GM12892 (cell line): Measurements from ENCODE around the gene APC2.

Experiments used
- DNase-seq: peaks from one replicate; pipeline ENCODE4 v3.0.0; 2011; ENCODE audit not compliant: insufficient read length
- FAIRE-seq: peaks from 2 replicates; lab custom pipeline; 2011; peaks lifted over from hg19 to GRCh38; lab: Jason Lieb, UNC
- POLR2A ChIP-seq: IDR thresholded peaks from 2 replicates; pipeline ENCODE4 v1.6.1; 2011; ENCODE audit warnings: low read depth, low read length, control low read depth
- POLR2AphosphoS5 ChIP-seq: IDR thresholded peaks from 2 replicates; pipeline ENCODE4 v1.6.1; 2011; ENCODE audit warnings: low read depth, low read length, control low read depth
- TAF1 ChIP-seq: IDR thresholded peaks from 2 replicates; pipeline ENCODE4 v1.6.1; 2011; ENCODE audit warnings: low read depth, mild to moderate bottlenecking, control low read depth, low read length, borderline replicate concordance

APC2 gene

DNA sequence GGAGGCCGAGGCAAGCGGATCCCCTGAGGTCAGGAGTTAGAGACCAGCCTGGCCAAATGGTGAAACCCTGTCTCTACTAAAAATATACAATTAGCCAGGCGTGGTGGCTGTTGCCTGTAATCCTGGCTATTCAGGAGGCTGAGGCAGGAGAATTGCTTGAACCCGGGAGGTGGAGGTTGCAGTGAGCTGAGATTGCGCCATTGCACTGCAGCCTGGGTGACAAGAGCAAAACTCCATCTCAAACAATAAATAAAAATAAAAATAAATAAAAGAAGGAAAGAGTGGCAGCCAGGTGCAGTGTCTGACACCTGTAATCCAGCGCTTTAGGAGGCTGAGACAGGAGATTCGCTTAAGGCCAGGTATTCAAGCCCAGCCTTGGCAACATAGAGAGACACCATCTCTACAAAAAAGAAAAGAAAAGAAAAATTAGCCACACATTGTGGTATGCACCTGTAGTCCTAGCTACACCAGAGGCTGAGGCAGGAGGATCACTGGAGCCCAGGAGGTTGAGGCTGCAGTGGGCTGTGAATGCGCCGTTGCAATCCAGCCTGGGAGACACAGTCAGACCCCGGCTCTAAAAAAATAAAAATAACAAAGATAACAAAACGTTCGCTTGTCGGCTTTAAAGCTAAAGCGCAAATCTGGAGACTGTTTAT lies 52.6 kb downstream of the APC2 start:
- FAIRE-seq, result no peak
- DNase-seq, result no peak
- no peak for TF ChIP-seq TAF1
- no peak for TF ChIP-seq POLR2A
- TF ChIP-seq POLR2AphosphoS5, result no peak

DNA sequence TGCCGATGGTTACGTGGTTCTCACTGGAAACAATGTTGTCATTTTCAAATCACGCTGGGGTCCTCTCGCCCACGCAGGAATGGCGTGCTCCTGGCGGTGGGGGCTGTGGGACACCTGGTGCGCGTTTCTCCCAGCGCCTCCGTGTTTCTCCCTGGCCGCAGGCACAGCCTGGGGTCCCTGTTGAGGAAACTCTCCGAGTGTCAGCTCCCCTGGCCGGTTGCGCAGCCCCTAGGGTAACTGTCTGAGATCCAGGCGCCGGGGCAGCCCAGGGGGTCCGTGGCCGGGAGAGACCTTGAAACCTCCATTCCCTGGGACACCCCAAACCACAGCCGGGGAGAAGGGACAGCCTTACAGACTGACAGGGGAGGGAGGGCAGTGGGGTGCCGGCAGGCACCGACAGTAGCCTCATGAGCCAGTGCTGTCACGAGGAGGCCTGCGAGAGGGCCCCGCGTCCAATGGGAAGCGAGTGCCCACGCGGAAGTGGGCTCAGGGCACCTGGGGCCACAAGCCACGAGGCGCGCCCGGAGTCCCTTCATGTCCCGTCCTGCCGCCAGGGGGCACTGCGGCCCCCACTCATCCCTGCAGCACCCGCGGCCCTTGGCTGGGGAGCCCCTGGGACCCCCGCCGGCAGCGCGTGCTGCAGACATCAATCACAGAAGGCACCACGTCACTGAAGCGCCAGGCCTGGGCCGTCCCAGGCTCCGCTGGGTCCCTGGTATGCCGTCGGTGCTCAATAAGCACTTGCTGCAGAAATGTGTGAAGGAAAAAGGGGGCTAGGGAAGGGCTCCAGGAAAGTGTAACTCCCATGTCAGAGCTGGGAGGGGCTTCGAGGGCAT lies 53.4 kb downstream of the APC2 start:
- FAIRE-seq (peak; percentile 21), DNase-seq (peak; percentile 67)
- TF ChIP-seq POLR2A (no peak), TAF1 (no peak), POLR2AphosphoS5 (no peak)

DNA sequence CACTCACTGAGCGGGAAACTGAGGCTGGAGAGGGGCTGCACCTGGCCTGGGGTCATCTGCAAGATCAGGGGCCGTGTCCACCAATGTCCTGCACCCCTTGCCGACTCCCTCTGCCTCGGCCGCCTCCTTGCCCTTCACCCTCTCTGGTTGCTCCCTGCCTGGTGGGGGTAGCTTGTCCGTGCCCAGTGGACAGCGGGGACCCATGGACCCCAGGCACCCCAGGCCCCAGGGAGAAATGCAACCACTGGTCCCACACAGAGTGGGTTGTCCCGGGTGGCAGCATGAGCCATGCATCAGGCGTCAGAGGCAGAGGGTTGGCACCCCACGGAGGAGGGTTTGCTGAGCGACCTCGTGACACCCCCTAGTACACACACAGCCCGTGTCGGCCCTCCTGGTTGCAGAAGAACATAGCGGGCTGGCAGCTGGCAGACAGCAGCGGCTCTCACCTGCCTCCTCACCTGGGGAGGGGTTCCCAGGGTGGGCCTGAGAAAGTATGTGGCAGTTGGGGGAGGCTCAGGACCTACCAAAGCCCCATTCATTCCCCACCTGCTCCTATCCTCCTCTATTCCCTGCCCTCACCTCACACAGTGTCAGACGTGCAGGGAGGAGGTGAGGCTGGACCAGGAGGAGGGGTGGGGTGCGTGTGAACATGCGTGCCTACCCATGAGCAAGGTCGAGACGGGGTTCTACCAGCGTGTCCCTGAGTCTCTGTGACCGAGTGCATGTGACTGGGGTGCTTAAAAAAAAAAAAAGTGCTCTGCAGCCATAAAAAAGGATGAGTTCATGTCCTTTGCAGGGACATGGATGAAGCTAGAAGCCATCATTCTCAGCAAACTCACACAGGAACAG lies 54.2 kb downstream of the APC2 start:
- FAIRE-seq (no peak), DNase-seq (no peak)
- TF ChIP-seq POLR2AphosphoS5 (no peak), POLR2A (no peak), TAF1 (no peak)

DNA sequence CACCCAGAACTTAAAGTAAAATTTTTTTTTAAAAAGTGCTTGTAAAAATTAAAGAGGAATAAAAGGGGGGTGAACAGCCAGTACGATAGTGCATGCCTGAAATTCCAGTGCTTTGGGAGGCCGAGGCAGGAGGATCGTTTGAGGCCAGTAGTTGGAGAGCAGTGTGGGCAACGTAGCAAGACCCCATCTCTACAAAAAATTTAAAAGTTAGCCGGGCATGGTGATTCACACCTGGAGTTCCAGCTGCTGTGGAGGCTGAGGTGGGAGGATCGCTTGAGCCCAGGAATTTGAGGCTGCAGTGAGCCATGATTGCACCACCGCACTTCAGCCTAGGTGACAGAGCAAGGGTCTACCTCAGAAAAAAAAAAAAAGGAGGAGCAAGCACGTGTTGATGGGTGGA lies 55.1 kb downstream of the APC2 start:
- DNase-seq (no peak), FAIRE-seq (no peak)
- TF ChIP-seq POLR2A, result no peak
- no peak for TF ChIP-seq TAF1
- no peak for TF ChIP-seq POLR2AphosphoS5

DNA sequence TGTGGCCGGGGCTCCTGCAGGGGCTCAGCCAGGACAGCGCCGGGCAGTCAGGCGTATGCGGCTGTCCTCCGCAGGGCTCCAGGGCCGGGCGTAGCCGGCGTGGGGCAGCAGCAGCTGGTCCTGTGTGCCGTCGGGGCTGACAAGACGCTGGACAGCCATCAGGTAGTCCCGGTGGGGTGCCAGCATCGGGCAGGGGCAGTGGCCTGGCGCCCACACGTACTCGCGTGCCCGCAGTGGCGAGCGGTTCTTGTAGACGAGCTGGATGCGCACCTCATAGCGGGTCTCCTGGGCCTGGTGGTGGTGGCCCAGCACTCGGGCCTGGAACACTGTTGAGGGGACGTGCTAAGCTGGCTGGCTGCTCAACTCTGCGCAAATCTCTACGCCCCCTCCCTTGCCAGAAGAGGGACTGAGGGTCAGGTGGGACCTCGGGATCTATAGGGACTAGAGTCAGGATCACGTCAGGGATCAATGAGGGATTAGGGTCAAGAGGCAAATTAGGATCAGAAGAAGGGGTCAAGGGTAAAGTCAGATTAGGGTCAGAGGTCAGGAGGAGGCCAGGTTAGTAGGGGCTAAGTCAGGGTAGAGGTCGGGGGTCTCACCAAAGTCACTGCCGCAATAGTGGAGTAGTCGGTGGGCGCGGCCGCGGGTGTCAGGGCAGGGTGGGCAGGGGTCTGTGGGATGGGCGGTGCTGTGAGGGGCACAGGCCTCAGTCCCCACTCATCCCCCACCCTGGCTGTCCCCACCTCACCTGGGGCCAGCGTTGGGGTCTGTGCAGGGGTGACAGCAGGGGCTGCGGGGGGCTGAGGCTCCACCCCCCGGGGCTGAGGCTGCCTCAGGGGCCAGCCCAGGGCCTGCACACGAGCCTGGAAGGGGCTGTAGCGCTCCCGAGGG lies 56.3 kb downstream of the APC2 start:
- TF ChIP-seq POLR2AphosphoS5, result no peak

DNA sequence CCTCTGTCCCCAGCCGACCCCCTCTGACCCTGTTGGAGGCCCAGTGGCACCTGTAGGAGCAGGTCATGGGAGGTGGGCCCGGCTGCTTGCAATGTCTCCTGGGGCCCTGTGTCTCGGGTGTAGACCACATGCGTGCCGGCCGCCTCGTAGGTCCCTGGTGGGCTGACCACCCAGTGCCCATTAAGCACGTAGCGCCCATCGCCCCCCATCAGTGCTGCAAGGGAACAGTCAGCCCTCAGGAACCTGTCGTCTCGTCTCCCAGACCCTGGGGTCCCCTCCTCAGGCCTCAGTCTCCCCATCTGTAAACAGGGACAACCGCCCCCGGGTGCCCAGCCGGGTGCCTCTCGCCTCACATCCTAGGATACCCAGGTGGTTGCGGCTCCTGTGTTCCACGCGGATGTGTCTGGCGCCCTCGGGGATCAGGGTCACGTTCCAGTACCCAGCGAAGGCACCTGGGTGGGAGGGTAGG lies 57.3 kb downstream of the APC2 start:
- DNase-seq (no peak), FAIRE-seq (no peak)
- TF ChIP-seq POLR2AphosphoS5 (no peak), TAF1 (no peak), POLR2A (no peak)

More for the DNA sequence above, 56.3 kb downstream of the APC2 start:
- no peak for FAIRE-seq
- DNase-seq, result no peak

DNA sequence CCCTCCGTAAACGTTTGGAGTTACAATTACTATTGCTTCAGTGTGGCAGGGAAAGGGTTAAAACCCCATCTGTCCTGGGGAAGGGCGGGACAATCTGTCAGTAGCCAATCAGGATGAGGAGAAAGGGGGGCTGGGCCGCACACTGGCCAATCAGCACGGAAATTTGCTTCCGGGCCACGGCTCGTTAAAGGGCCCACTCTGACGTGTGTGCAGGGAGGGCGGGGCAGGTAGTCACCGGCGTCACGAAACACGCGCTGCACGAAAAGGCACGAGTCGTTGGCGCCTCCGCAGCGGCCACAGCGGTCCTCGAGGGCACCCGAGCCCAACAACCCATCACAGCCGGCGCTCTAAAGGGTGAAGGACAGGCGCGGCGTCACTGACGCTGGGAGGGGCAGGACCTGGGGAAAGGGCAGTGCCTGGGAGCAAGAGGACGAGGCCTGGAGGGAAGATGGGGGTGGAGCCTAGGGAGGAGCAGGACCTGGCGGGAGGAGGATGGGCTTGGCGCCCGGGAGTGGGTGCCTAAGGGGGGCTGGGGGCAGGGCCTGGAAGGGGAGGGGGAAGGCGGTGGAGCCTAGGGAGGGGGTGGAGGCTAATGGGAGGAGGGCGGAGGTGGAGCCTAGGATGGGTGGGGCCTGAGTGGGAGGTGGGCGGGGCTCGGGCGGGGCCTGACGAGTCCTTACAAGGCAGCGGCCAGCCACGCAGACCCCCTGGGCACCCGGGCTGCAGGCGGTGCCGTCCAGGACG lies 58.0 kb downstream of the APC2 start:
- TF ChIP-seq POLR2A (no peak), TAF1 (no peak)
- FAIRE-seq, result peak; percentile 46

DNA sequence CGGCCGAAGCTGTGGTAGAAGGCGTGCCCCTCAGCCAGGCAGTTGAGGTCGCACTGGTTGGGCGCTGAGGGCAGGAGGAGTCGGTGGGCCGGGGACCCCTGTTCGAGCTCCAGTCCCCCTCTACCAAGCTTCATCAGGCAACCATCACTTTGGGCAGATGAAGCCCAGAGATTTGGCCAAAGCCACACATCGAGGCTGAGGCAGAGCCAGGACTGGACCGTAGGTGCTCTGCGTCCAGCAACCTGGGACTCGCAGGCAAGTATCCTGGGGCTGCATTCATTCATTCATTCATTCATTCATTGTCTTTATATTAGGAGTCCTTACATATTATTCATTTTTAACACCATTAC lies 58.6 kb downstream of the APC2 start:
- FAIRE-seq (no peak), DNase-seq (no peak)
- TF ChIP-seq TAF1 (no peak), POLR2A (no peak), POLR2AphosphoS5 (no peak)

More for the DNA sequence above, 58.0 kb downstream of the APC2 start:
- DNase-seq, result peak; percentile 94

DNA sequence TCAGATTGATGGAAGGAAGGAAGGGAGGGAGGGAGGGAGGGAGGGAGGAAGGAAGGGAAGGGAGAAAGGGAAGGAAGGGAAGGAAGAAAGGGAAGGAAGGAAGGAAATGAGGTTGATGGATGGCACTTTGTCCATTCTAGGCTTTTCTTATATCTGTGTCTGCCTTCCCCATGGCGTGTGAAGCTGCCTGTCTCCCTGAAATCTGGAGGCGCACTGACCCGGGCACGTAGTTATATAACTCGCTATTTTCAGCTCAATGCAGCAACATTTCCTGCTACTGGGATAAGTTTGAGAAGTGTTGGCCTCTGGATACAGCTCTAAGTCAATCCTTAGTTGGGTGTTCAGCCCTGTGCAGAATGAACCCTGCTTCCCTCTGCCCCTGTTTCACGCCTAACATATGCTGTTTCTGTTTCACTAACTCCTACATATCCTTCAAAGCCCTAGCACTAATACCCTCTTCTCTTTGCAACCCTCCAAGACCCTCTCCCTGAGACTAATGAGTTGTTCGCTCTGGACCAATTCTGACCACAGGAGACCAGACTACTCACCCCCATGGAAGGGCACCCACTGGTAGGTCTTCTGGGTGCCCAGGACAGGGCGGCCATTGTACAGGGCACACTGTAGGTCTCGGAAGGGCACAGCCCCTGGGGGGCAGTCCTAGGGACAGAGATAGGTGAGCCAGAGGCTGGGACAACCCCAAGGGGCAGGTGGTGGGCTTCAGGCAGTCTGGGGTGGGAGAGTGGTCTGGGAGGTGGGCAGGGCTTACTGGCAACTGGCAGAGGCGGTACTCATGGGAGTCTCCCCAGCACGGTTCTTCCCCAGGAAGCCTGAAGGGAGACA lies 59.9 kb downstream of the APC2 start:
- FAIRE-seq, result no peak
- TF ChIP-seq TAF1, result no peak
- TF ChIP-seq POLR2A, result no peak
- no peak for TF ChIP-seq POLR2AphosphoS5
- DNase-seq, result no peak

DNA sequence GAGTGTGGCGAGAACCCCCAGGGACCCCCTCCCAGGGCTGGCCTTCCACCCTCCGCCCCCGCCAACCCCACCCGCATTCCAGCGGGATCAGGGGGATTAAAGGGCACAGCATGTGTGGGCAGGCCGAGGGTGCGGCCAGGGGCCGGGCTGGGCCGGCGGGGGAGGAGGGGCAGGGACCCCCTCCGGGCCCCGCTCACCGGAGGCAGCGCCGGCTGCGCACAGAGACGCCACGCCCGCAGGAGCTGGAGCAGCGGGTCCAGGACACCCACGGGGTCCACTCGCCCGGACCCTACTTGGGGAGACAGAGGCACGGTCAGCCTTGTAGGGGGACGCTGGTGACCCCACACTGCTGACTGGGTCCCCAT lies 60.5 kb downstream of the APC2 start:
- no peak for TF ChIP-seq TAF1
- TF ChIP-seq POLR2AphosphoS5, result no peak
- TF ChIP-seq POLR2A, result no peak
- no peak for FAIRE-seq

More for the DNA sequence above, 60.5 kb downstream of the APC2 start:
- DNase-seq, result no peak
